Prostate gland (tissue), 2 donors: ENCODE measurements around the gene RIMBP2. TPM values are rescaled to one million over a fixed set of nuclear protein-coding genes. Genes with fewer than 3 reads are reported as not detected.

Experiments
- DNase-seq: peaks from one replicate; pipeline ENCODE4 v3.0.0-alpha.2; 2019; ENCODE audit warnings: low spot score
- H3K27ac ChIP-seq, 2 donors: fragments of 200-600 bp; sonication (generic); 2 replicates each; pipeline ENCODE4 v1.5.1; 2017 to 2019
- H3K27me3 ChIP-seq: fragments of 200-600 bp; sonication (generic); replicated peaks from 2 replicates; pipeline ENCODE4 v1.5.1; 2019; ENCODE audit not compliant: insufficient read depth
- H3K36me3 ChIP-seq, 2 donors: fragments of 200-600 bp; sonication (generic); 1 replicate in 1 of 2; 2 replicates in 1 of 2; pipeline versions ENCODE4 v1.5.1 to v1.8.1; 2017 to 2019
- H3K4me1 ChIP-seq: fragments of 200-600 bp; sonication (generic); replicated peaks from 2 replicates; pipeline ENCODE4 v1.5.1; 2019
- H3K4me3 ChIP-seq, 2 donors: fragments of 200-600 bp; sonication (generic); 2 replicates each; pipeline ENCODE4 v1.5.1; 2017 to 2019
- H3K9me3 ChIP-seq: fragments of 200-600 bp; sonication (generic); 2 replicates; pipeline ENCODE4 v1.5.1; 2017
- CTCF ChIP-seq, 4 experiments: fragments of 200-600 bp in 2 of 4; fragments of 450-650 bp in 2 of 4; sonication (generic) in 2 of 4; IDR thresholded peaks; 1 replicate in 3 of 4; 2 replicates in 1 of 4; pipeline ENCODE4 v1.5.1; 2016 to 2019; ENCODE audit warnings: antibody characterized with exemption in 4 of 4, mild to moderate bottlenecking in 2 of 4, moderate library complexity in 2 of 4
- POLR2A ChIP-seq: fragments of 450-650 bp; IDR thresholded peaks from one replicate; pipeline ENCODE4 v1.6.1; 2016; ENCODE audit warnings: antibody characterized with exemption, mild to moderate bottlenecking
- POLR2AphosphoS5 ChIP-seq: sonication (generic); formaldehyde crosslinking; IDR thresholded peaks from one replicate; pipeline ENCODE4 v1.6.1; 2017; ENCODE audit warnings: antibody characterized with exemption
- WGBS: methylation state at CpG from one replicate; pipeline ENCODE4 v1.1.5; 2018; 5-methylcytosine and 5-hydroxymethylcytosine counted together
- intact Hi-C: fragments of 100-400 bp; cut with DNase I; formaldehyde crosslinking; loops from one replicate; pipeline ENCODE4 v1.14.2; 2022
- total RNA-seq, 2 donors: library from RNA; depleted of rRNA; stranded (reverse); fragments of >200 nt; gene quantifications; one replicate each; pipeline ENCODE4 v1.1.0, GENCODE V29; 2016

RIMBP2 gene
- total RNA-seq, 2 donors from 2014 or later: 0.96 to 7.0 TPM

DNA sequence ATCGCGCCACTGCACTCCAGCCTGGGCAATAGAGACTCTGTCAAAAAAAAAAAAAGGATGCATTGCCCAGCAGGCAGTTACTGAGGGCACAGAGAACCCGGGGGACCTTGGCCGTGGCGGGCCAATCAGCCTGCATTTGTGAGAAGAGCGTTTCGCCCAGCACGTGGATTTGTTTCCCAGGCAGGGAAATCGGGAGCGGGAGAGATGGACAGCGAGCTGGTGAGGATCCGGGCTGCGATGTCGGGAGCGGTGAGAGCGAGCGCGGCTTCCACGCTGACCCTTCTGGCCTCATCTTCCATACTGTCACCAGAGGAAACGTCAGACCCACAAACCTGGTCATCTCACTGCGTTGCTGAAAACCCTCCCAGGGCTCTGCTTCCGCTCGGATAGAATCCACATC lies 123.5 kb downstream of the RIMBP2 start:
- Histone ChIP-seq H3K27ac (no peak overlapping the region), H3K27me3 (no peaks in the 10 kb centered on the region), H3K36me3 (no peaks in the 10 kb centered on the region), H3K9me3 (no peaks in the 10 kb centered on the region), H3K4me1 (no peaks in the 10 kb centered on the region), H3K4me3 (no peak overlapping the region)
- DNase-seq: no peak
- WGBS: 94% methylated on average over 23 of the region's 23 CpGs
- intact Hi-C loops: no loop called here
- TF ChIP-seq CTCF (IDR thresholded peaks at IDR 0.05) (no peak), POLR2A (no peak), POLR2AphosphoS5 (no peak)

- TF ChIP-seq CTCF (IDR thresholded peaks at IDR 0.05) (no peak), POLR2AphosphoS5 (no peak), POLR2A (no peak)
- H3K27ac ChIP-seq: no peak overlapping the region
- intact Hi-C loops: no loop called here
- no peaks in the 10 kb centered on the region for H3K27me3 ChIP-seq
- no peaks in the 10 kb centered on the region for H3K4me1 ChIP-seq
- H3K36me3 ChIP-seq: no peaks in the 10 kb centered on the region
- no peak overlapping the region for H3K4me3 ChIP-seq
- 79% methylated on average over 9 of the region's 9 CpGs for WGBS
- H3K9me3 ChIP-seq: no peaks in the 10 kb centered on the region
- no peak for DNase-seq
Observed at GRCh38 chr12:130591736-130592135, 124.4 kb downstream of the RIMBP2 start.

DNA sequence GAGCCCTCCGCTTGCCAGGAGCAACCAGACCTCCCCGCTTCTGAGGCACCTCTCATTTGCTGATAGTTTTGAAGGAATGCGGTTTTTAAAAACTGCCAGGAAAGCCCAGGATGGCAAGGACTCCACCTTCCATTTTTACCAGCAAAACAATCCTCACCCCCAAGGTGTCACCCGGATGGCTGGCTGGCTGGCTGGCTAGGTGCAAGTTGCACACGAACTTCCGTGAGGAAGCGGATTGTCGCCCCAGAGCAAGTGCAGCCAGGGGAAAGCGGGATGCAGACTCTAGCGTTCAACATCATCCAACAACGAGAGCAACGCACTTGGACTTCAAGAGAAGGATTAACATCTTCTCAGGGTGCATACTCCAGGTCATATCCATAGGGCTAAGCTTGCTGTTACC lies 125.4 kb downstream of the RIMBP2 start:
- Histone ChIP-seq H3K36me3 (no peaks in the 10 kb centered on the region), H3K4me3 (no peak overlapping the region), H3K27ac (no peak overlapping the region), H3K9me3 (no peaks in the 10 kb centered on the region), H3K4me1 (no peaks in the 10 kb centered on the region), H3K27me3 (no peaks in the 10 kb centered on the region)
- intact Hi-C loops: no loop called here
- no peak for DNase-seq
- 63% methylated on average over 12 of the region's 12 CpGs for WGBS
- no peak for TF ChIP-seq POLR2AphosphoS5
- no peak for TF ChIP-seq POLR2A
- no peak for TF ChIP-seq CTCF (IDR thresholded peaks at IDR 0.05)

DNA sequence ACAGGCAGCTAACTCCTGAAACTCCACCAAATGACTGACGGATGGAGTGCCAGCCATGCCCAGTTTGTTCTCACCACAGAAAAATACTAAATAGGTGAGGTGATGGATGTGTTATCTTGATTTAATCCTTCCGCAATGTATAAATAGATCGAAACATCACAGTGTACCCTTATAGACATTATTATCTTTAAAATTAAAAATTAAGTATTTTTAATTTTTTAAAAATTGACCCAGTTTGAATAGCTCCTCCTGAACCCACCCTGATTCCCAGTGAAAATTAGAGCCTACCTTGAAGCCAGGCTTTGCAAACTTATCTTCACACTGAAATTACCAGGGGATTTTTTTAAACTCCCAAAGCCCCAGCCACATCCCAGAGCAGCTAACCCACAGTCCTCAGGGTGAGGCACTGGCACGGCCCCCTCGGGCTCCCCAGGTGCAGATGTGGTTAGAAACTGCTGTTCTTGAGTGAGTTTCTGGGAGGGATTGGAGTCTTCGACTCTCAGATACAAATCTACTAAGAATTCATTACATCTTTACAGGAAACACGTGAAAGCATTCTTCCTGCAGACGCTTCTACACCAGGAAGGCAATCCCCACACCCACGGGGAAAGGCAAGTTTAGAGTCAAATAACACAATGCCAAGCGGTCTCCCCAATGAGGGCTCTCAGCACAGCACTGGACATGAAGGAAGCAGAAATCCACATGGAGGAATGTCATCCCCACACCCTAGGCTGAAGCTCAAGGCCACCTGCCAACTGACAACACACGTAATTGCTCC lies 126.4 kb downstream of the RIMBP2 start:
- Histone ChIP-seq H3K27ac (no peak overlapping the region), H3K4me3 (no peak overlapping the region), H3K9me3 (no peaks in the 10 kb centered on the region), H3K36me3 (no peaks in the 10 kb centered on the region), H3K4me1 (no peaks in the 10 kb centered on the region), H3K27me3 (no peaks in the 10 kb centered on the region)
- no peak for DNase-seq
- intact Hi-C loops: no loop called here
- WGBS: 38% methylated on average over 11 of the region's 11 CpGs
- TF ChIP-seq CTCF (IDR thresholded peaks at IDR 0.05) (no peak), POLR2A (no peak), POLR2AphosphoS5 (no peak)
